ENCODE data around the gene SCGN.
"Not testable (repeated sequence)": the region's sequence is repeated elsewhere in the genome, so short reads cannot be mapped to it uniquely, and the experiment has no call there.

Gene SCGN

DNA sequence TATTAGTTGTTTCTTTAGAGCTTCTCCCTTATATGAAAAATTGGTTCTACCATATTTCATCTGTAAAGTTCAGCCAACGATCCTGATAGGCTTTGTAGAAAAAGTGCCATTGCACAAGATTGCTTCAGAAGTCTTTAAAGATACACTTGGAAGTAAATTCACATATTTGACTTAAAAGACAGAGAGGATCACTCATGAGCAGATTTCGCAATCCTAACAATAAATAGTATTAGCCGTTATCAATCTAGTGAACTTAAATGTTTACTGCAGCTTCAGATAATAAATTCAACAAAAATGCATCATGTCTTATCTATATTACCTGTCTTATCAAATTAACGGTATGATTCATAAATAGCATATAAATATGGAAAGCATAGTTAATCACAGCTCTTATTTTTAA, 93.8 kb downstream of the SCGN start:
- TF ChIP-seq, protein P1, sequence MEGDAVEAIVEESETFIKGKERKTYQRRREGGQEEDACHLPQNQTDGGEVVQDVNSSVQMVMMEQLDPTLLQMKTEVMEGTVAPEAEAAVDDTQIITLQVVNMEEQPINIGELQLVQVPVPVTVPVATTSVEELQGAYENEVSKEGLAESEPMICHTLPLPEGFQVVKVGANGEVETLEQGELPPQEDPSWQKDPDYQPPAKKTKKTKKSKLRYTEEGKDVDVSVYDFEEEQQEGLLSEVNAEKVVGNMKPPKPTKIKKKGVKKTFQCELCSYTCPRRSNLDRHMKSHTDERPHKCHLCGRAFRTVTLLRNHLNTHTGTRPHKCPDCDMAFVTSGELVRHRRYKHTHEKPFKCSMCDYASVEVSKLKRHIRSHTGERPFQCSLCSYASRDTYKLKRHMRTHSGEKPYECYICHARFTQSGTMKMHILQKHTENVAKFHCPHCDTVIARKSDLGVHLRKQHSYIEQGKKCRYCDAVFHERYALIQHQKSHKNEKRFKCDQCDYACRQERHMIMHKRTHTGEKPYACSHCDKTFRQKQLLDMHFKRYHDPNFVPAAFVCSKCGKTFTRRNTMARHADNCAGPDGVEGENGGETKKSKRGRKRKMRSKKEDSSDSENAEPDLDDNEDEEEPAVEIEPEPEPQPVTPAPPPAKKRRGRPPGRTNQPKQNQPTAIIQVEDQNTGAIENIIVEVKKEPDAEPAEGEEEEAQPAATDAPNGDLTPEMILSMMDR (conservative IDR thresholded peaks at IDR 0.05) = no peak
- no peak overlapping the region for H3K27ac ChIP-seq

DNA sequence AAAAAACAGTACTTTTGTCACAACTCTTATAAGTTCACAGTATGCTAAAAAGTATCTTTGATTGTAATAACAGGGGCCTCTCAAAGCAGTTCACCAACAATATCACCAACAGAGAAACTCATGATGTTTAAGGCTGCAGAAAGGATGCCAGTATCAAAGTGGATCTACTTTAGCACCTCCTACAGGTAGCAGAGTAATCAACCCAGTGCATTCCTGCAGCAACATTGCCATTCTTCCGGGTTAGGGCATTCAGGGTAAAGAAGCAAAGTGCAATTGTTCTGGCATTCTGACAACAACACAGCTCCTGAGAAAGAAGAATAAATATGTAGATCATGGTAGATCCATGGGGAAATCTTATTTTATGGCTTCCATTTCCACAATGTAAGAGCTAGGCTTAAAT, 95.0 kb downstream of the SCGN start:
- H3K27ac ChIP-seq = no peak overlapping the region
- TF ChIP-seq, protein P1 (conservative IDR thresholded peaks at IDR 0.05) = no peak

DNA sequence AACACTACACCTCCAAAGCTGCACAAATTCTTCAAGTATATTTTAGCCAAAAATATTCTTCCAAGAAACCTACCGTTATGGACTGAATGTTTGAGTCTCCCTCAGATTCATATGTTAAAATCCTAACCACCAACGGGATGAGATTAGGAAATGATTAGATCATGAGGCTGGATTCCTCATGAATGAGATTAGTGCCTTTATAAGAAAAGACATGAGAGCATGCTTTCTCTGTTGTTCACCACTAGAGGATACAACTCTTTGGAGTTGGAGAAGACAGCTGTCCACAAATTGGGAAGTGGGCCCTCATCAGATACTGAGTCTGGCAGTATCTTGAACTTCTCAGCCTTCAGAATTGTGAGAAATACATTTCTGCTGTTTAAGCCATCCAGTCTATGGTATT, 95.5 kb downstream of the SCGN start:
- no peak overlapping the region for H3K27ac ChIP-seq
- TF ChIP-seq, protein P1 (conservative IDR thresholded peaks at IDR 0.05) = no peak

DNA sequence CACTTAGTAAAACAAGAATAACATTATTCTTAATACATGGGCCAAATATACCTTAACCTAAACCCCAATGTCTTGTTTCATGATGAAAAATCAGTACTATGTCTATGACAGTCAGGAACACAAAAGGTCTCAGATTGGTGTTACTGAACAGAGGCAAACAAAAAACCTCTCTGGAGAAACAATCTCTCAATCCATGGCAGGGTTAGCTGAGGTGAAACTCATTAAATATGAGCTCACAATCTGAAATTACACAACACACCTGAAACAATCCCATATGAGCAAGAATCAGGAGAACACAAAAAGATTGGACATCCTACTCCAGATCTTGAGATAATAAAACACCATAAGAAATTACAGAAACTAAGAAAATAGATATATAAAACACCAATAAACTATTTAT, 96.0 kb downstream of the SCGN start:
- TF ChIP-seq, protein P1 (conservative IDR thresholded peaks at IDR 0.05) = no peak
- no peak overlapping the region for H3K27ac ChIP-seq

DNA sequence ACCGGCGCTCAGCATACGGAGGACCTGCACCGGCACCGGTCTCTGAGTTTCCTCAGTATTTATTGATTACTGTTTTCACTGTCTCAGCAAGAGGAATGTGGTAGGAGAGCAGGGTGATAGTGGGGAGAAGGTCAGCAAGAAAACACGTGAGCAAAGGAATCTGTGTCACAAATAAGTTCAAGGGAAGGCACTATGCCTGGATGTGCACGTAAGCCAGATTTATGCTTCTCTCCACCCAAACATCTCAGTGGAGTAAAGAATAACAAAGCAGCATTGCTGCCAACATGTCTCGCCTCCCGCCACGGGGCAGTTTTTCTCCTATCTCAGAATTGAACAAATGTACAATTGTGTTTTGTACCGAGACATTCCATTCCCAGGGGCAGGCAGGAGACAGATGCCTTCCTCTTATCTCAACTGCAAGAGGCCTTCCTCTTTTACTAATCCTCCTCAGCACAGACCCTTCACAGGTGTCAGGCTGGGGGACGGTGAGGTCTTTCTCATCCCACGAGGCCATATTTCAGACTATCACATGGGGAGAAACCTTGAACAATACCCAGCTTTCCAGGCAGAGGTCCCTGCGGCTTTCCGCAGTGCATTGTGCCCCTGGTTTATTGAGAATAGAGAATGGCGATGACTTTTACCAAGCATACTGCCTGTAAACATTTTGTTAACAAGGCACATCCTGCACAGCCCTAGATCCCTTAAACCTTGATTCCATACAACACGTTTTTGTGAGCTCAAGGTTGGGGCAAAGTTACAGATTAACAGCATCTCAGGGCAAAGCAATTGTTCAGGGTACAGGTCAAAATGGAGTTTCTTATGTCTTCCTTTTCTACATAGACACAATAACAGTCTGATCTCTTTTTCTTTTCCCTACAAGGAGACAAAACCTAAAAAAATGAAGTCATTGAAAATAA, 96.8 kb downstream of the SCGN start:
- H3K27ac ChIP-seq = not testable (repeated sequence)

DNA sequence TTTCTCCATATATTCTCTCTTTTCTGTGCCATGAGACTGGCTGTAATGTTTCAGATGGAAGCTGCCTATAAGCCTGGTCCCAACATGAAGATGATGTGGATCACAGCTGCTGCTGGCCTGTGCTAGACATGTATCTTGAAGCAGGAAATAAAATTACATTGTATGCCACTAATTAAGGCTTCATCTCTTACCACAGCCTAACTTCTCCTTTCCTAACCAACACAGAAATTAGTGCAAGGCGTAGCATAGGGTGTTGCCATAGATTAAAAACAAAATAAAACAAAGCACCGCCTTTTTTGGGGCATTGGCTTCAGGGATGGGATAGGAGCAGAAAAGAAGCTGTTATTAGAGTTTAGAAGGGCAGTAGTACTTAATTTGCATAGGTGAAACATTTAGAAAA, 97.8 kb downstream of the SCGN start:
- TF ChIP-seq, protein P1 (conservative IDR thresholded peaks at IDR 0.05) = no peak
- no peak overlapping the region for H3K27ac ChIP-seq

DNA sequence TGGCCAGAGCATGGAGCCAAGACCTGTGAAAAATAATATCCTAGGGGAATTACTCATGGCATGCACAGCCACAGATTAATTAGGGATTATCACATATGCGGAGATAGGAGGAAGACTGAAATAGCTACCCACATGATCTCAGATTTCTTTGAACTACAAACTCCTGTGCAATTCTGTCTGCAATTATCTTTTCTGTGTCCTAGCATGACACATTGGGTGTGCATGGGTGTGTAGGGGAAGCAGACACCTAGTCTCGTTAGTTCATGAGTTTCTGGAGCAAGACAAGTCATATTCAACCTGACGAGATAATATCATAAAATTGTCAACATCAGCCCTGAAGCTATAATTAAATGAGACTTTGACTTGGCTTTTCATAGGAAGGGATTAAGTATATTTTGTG, 98.9 kb downstream of the SCGN start:
- TF ChIP-seq, protein P1 (conservative IDR thresholded peaks at IDR 0.05) = no peak

More for the DNA sequence above, 98.9 kb downstream of the SCGN start:
- H3K27ac ChIP-seq = no peak overlapping the region

All from VCaP (cell line).